Stimulated activated CD4-positive, alpha-beta T cell treated with anti-CD3 and anti-CD28 coated beads, Interleukin-2, amount 100 ng/mL, for 4 hours (primary cell): ENCODE measurements around the gene FGF14.

ENCODE experiments used
- DNase-seq: peaks from one replicate; pipeline ENCODE4 v3.0.0-alpha.2; 2020; ENCODE audit warnings: low read depth

FGF14 gene

GRCh38 chr13:102250448-102250847, 151.4 kb downstream of the FGF14 start:
- DNase-seq: no peak

- no peak for DNase-seq
These were observed 157.1 kb downstream of the FGF14 start for GRCh38 chr13:102244607-102245227.

- DNase-seq: no peak
These were observed 161.7 kb downstream of the FGF14 start for GRCh38 chr13:102240110-102240509.

- DNase-seq: no peak
These were observed 164.6 kb downstream of the FGF14 start for GRCh38 chr13:102237230-102237629.

DNA sequence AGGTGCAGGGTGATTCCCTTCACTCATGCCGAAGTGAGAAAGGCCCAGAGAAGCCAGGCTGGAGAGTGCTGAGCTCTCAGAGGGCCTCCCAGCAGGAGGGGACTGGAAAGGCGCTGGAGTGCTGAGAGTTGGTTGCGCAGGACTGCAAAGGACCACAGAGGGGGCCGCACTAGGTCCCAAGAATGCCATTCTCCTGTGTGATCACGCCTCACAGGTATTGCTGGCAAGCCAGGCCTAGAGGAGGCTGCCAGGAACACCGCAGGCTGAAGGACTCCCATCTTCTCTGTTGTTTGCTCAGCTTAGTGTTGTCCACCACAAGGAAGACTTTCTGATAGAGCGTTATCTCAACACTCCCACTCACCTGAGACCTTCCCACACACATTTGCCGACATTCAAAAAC, 165.0 kb downstream of the FGF14 start:
- DNase-seq: no peak

DNA sequence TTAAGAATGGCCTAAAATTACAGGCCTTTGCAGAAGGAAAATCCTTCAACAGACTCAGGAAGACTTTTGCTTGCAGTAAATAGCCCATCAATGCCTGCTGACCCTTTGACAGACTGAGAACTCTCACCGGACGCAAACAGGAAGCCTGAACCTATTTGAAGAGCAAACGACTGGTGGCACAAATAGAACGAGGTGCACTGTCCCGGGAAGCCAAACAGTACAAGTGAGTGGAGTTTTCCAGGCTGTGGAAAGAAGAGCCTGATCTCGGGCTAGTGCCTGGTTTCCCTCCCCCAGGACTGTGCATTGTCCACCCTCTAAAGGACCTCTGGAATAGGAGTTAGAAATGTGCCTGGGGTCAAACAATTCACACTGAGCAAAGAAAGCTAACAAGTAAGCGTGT, 165.5 kb downstream of the FGF14 start:
- no peak for DNase-seq

DNA sequence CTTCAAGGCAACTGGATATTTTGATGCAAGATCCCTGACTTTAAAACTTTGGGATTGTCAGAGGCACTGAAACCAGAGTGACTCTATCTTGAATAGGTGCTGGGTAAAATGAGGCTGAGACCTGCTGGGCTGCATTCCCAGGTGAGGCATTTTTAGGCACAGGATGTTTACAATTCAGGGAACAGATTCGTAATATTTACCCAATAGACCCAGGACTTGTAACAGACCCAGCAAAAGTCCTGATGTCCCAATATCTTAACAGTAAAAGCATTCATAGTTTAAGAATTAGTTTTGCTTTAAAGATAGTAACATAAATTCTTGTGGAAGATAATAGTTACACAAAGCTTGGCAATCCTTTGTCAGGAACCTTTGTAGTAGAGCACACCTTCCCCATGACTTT, 166.2 kb downstream of the FGF14 start:
- DNase-seq: no peak

- DNase-seq: no peak
These were observed 167.2 kb downstream of the FGF14 start for GRCh38 chr13:102234618-102235017.

- DNase-seq: no peak
These were observed 168.2 kb downstream of the FGF14 start for GRCh38 chr13:102233566-102234208.

DNA sequence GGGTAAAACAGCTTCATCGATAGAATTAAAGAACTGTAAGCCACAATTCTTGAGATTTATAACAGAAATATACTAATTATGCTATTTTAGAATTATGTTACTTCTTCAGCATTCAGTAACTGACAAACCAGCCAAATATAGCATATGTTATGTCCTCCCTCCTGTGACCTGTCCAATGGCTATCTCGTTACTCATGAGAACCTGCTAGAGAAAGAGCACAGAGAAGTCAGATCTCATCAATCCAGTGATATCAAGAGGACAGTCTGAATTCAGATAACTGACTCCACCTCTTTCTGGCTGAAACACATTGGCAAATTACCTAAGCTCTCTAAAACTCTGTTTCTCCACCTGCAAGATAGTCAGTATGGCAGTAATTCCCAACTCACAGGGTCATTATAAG, 170.4 kb downstream of the FGF14 start:
- DNase-seq: no peak

DNA sequence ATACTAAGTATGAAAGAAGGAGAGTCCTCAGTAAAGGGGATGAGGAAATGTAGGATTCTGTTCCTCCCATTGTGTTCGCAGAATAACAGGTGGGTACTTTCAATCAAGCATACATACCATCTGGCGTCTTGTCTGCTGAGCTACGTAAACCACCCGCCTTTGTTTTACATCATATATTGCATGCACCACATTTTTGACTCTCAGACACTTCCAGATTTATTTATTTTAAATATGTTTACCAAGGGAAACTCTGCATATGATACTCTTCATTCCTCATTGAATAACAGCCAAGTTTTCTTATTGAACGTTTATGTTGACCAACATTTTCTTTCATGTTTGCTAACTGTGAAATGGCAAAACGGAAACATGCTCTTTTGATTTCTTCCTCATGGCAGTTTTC, 174.1 kb downstream of the FGF14 start:
- DNase-seq: no peak

DNA sequence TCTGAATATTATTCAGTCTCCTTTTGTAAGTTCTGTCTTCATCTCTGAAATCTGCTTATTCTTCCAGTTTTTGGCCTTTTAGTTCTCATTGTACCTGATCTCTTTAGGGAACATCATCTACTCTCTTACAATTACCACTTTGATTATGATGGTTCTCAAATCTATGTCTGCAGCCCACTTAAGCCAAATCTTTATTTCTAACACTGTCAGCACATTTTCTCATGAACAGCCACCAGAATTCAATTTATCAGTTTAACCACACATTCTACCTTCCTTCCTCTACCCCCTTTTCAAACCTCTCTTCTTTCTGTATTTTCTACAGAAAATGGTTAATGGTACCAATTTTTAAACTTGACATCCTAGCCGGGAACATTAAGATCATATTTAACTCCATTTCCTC, 175.3 kb downstream of the FGF14 start:
- DNase-seq: no peak

DNA sequence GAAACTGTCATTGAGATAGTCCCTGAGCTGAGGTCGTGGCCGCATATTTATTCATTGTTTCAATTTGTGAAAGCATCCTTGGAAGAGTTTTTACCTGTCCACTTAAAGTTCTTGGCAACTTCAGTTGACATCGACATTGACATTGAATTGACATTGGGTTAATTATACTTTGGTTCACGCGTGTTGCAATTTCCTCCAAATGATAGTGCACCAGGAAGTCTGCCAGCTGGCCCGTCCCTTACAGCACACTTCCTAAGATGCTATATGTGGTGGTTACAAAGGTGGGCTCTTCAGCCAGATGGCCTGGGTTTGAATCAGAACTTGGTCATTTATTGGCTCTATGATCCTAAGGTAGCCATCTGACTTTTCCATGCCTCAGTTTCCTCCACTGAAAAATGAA, 176.0 kb downstream of the FGF14 start:
- no peak for DNase-seq

GRCh38 chr13:102220681-102221228, 181.1 kb downstream of the FGF14 start:
- DNase-seq: no peak

DNA sequence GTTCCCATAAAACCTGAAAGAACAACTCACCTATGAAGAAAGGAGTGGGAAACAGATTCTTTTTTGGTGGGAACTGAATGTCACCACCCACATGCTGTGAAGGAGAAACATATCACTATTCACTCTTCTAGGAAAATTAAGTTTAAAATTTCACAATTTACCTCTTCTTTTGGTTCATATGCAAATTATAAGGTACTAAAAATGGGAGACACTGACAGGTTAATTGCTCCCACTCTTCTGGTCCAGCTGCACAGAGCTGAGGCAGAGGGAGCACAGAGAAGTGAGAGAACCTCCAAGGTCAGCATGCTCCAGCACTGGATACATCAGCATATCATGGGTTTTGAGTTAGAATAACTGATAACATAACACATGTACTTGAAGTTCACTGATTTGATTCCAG, 186.9 kb downstream of the FGF14 start:
- no peak for DNase-seq

DNA sequence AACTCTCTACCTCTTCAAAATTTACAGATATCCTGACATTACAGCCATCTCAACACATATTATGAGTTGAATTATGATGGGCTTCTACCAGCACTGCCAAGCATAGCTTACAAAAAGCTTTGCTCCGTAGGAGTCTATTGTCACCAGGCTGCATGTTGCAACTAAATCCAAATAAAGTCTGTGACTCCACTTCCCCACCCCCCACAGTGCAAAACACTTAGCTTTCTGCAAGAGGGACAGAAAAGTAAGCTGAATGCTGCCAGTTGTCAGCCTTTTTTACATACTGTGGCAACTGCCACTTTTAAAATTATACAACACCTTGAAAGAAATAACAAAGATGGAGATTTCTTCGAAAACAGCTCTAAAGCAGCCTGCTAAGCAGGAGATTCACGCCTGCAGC, 189.1 kb downstream of the FGF14 start:
- DNase-seq: no peak

- no peak for DNase-seq
These were observed 193.5 kb downstream of the FGF14 start for GRCh38 chr13:102208347-102208746.

DNA sequence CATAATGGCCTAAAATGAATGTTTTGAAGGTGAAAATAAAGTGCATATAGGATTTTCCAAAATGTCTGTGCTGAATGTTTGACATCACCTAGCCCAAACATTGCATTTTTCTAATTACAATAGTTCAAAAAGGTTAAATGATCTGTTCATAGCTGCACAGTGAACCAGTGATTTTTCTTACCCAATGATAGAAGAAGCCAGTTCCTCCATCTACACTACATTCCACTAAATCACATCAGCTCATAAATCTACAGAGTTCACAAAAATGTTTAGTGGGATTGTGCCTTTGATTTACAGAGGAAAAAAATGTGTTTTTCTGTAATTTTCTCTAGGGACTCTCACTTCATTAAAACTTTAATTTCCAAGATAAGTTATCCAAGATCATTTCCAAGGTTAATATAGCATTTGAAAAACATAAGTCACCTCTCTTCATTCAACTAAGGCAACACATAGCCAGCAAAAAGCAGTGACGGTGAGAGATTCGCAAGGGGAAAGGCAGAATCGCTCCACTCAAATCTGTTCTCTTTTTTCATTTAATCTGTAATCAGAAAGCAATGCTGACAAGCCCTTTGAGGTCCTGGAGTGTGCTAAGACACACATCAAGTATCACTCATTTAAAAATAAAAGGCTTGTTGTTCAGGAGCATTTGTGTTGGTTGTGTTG, 194.0 kb downstream of the FGF14 start:
- no peak for DNase-seq

DNA sequence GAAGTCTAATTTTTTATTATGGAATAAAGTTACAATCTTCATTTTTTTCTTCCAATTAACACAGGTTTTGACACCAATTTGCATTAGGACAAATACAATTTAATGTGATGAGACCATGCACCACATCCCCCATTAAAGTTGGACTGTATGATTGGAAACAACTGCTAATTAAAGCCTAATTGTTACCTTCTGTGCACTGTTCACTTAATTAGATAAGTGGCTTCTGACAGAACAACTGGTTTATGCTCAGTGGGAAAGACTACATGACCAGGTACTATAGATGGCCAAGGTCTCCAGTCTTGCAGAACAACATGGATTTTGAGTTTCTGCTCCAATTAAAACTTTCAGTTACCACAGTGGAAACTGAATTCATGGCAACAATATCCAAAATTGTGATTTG, 198.1 kb downstream of the FGF14 start:
- no peak for DNase-seq

DNA sequence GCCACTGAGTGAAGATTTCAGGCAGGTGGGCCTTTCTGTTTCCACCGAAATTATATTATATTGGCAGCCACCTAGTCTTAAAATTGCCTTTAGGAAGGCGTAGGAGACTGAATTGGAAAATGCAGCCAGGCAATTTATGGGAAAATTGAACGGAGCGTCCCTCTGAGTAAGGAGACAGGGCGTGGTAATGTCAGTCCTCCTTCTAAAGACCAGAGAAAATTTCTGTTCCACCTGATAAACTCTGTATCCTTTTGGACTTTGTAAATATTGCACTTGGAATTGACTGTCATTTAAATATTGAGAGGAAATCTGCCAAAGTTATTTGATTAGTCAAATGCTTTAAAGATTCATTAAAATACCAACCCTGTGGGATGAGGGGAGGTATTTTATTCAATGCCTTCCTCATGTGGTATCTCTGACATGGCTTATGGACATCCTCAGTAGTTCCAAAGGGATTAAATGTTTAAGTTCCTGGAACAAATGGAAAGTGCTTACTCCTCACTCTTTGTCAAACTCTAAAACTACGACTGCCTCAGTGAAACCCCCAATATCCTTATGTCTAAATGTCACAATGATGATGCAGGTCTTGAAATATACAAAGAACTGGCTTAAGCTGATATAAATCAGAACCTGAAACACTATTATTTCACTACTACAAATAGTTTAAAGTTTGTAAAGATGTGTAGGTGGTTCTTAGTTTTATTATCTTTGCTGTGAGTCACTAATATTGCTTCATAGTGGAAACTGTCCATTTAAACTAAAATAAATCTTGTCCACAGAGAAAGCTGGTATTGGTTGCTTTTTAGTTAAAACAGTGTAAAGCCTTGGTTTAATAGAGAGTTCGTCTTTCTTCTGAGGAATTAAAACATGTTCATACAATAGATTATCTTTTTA, 203.2 kb downstream of the FGF14 start:
- no peak for DNase-seq

GRCh38 chr13:102197193-102197592, 204.7 kb downstream of the FGF14 start:
- DNase-seq: no peak
